Activated CD4-positive, CD25-positive, alpha-beta regulatory T cell treated with anti-CD3 and anti-CD28 coated beads, Interleukin-2, amount 50 U/mL, for 72 hours (primary cell): Measurements from ENCODE around the gene GTF2H2.
"Not testable (repeated sequence)": the region's sequence is repeated elsewhere in the genome, so short reads cannot be mapped to it uniquely, and the experiment has no call there.

Experiments used
- DNase-seq: peaks from one replicate; pipeline ENCODE4 v3.0.0; 2021

GTF2H2 gene

DNA sequence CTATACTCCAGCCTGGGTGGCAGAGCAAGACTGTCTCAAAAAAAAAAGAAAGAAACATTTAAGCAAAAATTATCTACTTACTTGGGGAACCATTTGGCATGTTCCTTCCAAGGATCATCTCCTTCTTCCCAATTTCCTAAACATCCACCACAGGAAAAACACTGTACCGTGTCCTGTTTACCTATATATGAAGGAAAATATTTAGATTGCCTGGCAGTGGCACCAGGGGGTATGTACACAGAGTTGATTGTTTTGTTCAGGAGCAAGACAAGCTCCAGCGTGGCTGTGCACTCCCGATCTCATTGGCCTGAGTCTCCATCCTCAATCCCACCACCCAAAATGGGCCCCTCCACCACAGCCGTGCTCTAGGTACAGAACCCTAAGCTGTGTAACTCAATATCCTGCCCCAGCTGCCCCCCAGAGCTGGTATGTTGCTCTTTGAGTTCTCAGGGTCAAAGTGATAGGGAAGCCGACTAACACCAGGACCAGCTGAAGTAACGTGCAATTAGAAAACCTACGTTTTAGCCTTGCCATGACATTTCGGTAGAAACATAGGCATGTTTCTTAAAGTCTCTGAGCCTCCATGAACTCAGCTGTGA lies 56.2 kb downstream of the GTF2H2 start:
- DNase-seq, result no peak

GRCh38 chr5:71006983-71007382 lies 60.5 kb downstream of the GTF2H2 start:
- DNase-seq, result not testable (repeated sequence)
